Cardiac muscle cell (in vitro differentiated cells and primary cell): ENCODE measurements around the gene IL6. TPM values are rescaled to one million over a fixed set of nuclear protein-coding genes. Genes with fewer than 3 reads are reported as not detected.

Source experiments
- DNase-seq, 2 donors: peaks; one replicate each; pipeline versions ENCODE4 v3.0.0 to v3.0.0-alpha.2; 2010 to 2017; ENCODE audit warnings: low read depth in 1 of 2, low spot score in 1 of 2
- H3K27ac ChIP-seq: fragments of 200-600 bp; sonication (generic); 2 replicates; pipeline ENCODE4 v1.5.1; 2016
- H3K27me3 ChIP-seq: fragments of 200-600 bp; sonication (generic); 2 replicates; pipeline ENCODE4 v1.6.0; 2016; ENCODE audit warnings: control low read depth
- H3K36me3 ChIP-seq: fragments of 200-600 bp; sonication (generic); 2 replicates; pipeline ENCODE4 v1.5.1; 2016; ENCODE audit warnings: control low read depth
- H3K4me1 ChIP-seq: fragments of 200-600 bp; sonication (generic); 2 replicates; pipeline ENCODE4 v1.8.1; 2017; ENCODE audit warnings: low read depth, mild to moderate bottlenecking, mixed run types
- H3K4me3 ChIP-seq: fragments of 200-600 bp; sonication (generic); 2 replicates; pipeline ENCODE4 v1.5.1; 2016; ENCODE audit warnings: mild to moderate bottlenecking
- H3K9me3 ChIP-seq: fragments of 200-600 bp; sonication (generic); 2 replicates; pipeline ENCODE4 v1.5.1; 2017; ENCODE audit warnings: low read depth, mild to moderate bottlenecking, control low read depth
- CTCF ChIP-seq: IDR thresholded peaks from 2 replicates; pipeline ENCODE4 v1.5.1; 2012; ENCODE audit warnings: low read depth, mild to moderate bottlenecking, low read length
- polyA plus RNA-seq: library from polyadenylated mRNA; unstranded; fragments of >200 nt; fragmentation: Nextera tagmentation; extraction: Ambion mirVana; gene quantifications from 2 replicates; pipeline ENCODE4 v1.2.1, GENCODE V29; 2016
- total RNA-seq: library from RNA; depleted of rRNA; stranded (reverse); fragments of >200 nt; gene quantifications from 2 replicates; pipeline ENCODE4 v1.2.3, GENCODE V29; 2016

IL6 gene
- total and polyA plus RNA-seq, 2 experiments from 2014 or later = not detected

- Histone ChIP-seq H3K4me3 (no peak overlapping the region), H3K36me3 (no peaks in the 10 kb centered on the region), H3K4me1 (peaks cover 4% of the 10 kb centered on the region), H3K9me3 (no peaks in the 10 kb centered on the region), H3K27me3 (no peaks in the 10 kb centered on the region), H3K27ac (no peak overlapping the region)
- peak in 1 of 2 donors; percentile 21 for DNase-seq
- no peak for TF ChIP-seq CTCF
Observed at GRCh38 chr7:22729180-22729825, 2.3 kb downstream of the IL6 start.

GRCh38 chr7:22730066-22730710, 3.2 kb downstream of the IL6 start:
- H3K27ac ChIP-seq = no peak overlapping the region
- no peaks in the 10 kb centered on the region for H3K27me3 ChIP-seq
- DNase-seq = peak in 1 of 2 donors; percentile 16
- no peak overlapping the region for H3K4me3 ChIP-seq
- no peak for TF ChIP-seq CTCF
- H3K9me3 ChIP-seq = no peaks in the 10 kb centered on the region
- H3K4me1 ChIP-seq = peaks cover 4% of the 10 kb centered on the region
- H3K36me3 ChIP-seq = no peaks in the 10 kb centered on the region

- no peaks in the 10 kb centered on the region for H3K27me3 ChIP-seq
- H3K27ac ChIP-seq = no peak overlapping the region
- no peak for TF ChIP-seq CTCF
- DNase-seq = peak in 1 of 2 donors; percentile 59
- H3K4me3 ChIP-seq = no peak overlapping the region
- no peaks in the 10 kb centered on the region for H3K9me3 ChIP-seq
- no peaks in the 10 kb centered on the region for H3K36me3 ChIP-seq
- H3K4me1 ChIP-seq = peaks cover 4% of the 10 kb centered on the region
Observed at GRCh38 chr7:22730921-22731654, 4.1 kb downstream of the IL6 start.

GRCh38 chr7:22731766-22732165, 4.8 kb downstream of the IL6 start:
- no peaks in the 10 kb centered on the region for H3K27me3 ChIP-seq
- TF ChIP-seq CTCF = no peak
- H3K4me1 ChIP-seq = peaks cover 4% of the 10 kb centered on the region
- H3K4me3 ChIP-seq = no peak overlapping the region
- no peaks in the 10 kb centered on the region for H3K9me3 ChIP-seq
- no peak overlapping the region for H3K27ac ChIP-seq
- no peaks in the 10 kb centered on the region for H3K36me3 ChIP-seq
- peak in 1 of 2 donors; percentile 15 for DNase-seq

GRCh38 chr7:22732556-22733126, 5.6 kb downstream of the IL6 start:
- DNase-seq = peak in 1 of 2 donors; percentile 52
- TF ChIP-seq CTCF = peak; percentile 39
- no peaks in the 10 kb centered on the region for H3K4me1 ChIP-seq
- H3K27ac ChIP-seq = no peak overlapping the region
- H3K27me3 ChIP-seq = no peaks in the 10 kb centered on the region
- H3K4me3 ChIP-seq = no peak overlapping the region
- H3K36me3 ChIP-seq = no peaks in the 10 kb centered on the region
- H3K9me3 ChIP-seq = no peaks in the 10 kb centered on the region
